ENCODE measurements around the gene GPC1.

The GPC1 gene

GRCh38 chr2:240397542-240397916 lies 37.9 kb upstream of the GPC1 start:
- no peak for DNase-seq

GRCh38 chr2:240397924-240398645 lies 37.4 kb upstream of the GPC1 start:
- DNase-seq = no peak

- no peak for DNase-seq
Observed at GRCh38 chr2:240398661-240399267, 36.7 kb upstream of the GPC1 start.

- no peak for DNase-seq
Observed at GRCh38 chr2:240399419-240400324, 35.8 kb upstream of the GPC1 start.

GRCh38 chr2:240400371-240401161 lies 34.9 kb upstream of the GPC1 start:
- no peak for DNase-seq

GRCh38 chr2:240401308-240401707 lies 34.2 kb upstream of the GPC1 start:
- no peak for DNase-seq

- no peak for DNase-seq
Observed at GRCh38 chr2:240401781-240402551, 33.5 kb upstream of the GPC1 start.

GRCh38 chr2:240402566-240403272 lies 32.7 kb upstream of the GPC1 start:
- DNase-seq = no peak

- DNase-seq = no peak
Observed at GRCh38 chr2:240403396-240404104, 31.9 kb upstream of the GPC1 start.

- no peak for DNase-seq
Observed at GRCh38 chr2:240404174-240404852, 31.1 kb upstream of the GPC1 start.

- DNase-seq = no peak
Observed at GRCh38 chr2:240405133-240405532, 30.3 kb upstream of the GPC1 start.

GRCh38 chr2:240405684-240406313 lies 29.7 kb upstream of the GPC1 start:
- no peak for DNase-seq

- DNase-seq = no peak
Observed at GRCh38 chr2:240407090-240407489, 28.4 kb upstream of the GPC1 start.

GRCh38 chr2:240410004-240410403 lies 25.5 kb upstream of the GPC1 start:
- DNase-seq = no peak

- no peak for DNase-seq
Observed at GRCh38 chr2:240410808-240411207, 24.7 kb upstream of the GPC1 start.

GRCh38 chr2:240411261-240412160 lies 24.0 kb upstream of the GPC1 start:
- no peak for DNase-seq

- no peak for DNase-seq
Observed at GRCh38 chr2:240412211-240412861, 23.1 kb upstream of the GPC1 start.

Measured in NCI-H446 (cell line).